GM12891 (cell line): ENCODE measurements around the gene DOCK10.

Source experiments
- PAX5 ChIP-seq: IDR thresholded peaks from 2 replicates; pipeline ENCODE4 v1.6.1; 2011; ENCODE audit warnings: low read length, moderate library complexity, mild to moderate bottlenecking; ENCODE audit not compliant: insufficient read depth, severe bottlenecking
- POLR2A ChIP-seq: IDR thresholded peaks from 2 replicates; pipeline ENCODE4 v1.6.1; 2011; ENCODE audit warnings: low read depth, low read length, control low read depth
- POLR2AphosphoS5 ChIP-seq: IDR thresholded peaks from 2 replicates; pipeline ENCODE4 v1.6.1; 2011; ENCODE audit warnings: low read depth, low read length, control low read depth
- SPI1 ChIP-seq: IDR thresholded peaks from 2 replicates; pipeline ENCODE4 v1.6.1; 2011; ENCODE audit warnings: low read depth, low read length, control low read depth
- TAF1 ChIP-seq: IDR thresholded peaks from 2 replicates; pipeline ENCODE4 v1.6.1; 2011; ENCODE audit warnings: low read depth, low read length, control low read depth

DNA sequence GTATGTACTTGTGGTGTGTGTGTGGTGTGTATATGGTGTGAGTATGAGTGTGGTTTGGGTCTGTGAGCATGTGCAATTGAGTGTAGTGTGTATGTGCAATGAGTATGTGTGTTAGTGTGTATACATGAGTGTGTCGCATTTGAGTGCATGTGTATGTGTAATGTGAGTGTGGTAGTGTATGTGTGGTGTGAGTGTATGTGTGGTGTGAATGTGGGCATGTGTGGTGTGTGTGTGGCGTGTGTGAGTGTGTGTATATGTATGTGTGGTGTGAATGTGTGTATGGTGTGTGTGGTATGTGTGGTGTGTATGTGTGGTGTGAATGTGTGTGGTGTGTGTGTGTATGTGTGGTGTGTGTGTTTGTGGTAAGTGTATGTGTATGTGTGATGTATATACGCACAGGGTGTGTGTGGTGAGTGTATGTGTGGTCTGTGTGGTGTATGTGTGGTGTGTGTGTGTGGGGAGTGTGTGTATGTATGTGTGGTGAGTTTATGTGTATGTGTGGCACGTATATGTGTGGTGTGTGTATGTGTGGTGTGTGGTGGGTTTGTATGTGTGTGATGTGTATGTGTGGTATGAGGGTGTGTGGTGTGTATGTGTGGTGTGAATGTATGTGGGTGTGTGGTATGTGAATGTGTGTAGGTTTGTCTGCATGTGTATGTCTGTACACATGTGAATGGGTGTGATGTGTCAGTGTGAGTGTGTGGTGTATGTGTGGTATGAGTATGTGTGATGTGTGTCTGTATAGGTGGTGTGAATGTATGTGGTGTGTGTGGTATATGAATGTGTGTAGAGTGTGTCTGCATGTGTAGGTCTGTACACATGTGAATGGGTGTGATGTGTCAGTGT is 123.4 kb downstream of the DOCK10 start:
- TF ChIP-seq POLR2AphosphoS5 (no peak), POLR2A (no peak), SPI1 (no peak), TAF1 (no peak), PAX5 (no peak)
